Spleen (tissue), 11 donors: ENCODE results near the gene ITPKA. TPM values are rescaled to one million over a fixed set of nuclear protein-coding genes. Genes with fewer than 3 reads are reported as not detected.
A peak's percentile ranks its signal among the peaks of the same experiment; 100 is the strongest.

Experiments
- DNase-seq: peaks from one replicate; pipeline ENCODE4 v3.0.0-alpha.2; 2020
- H3K27ac ChIP-seq, 8 donors: fragments of 200-600 bp; sonication (generic) in 7 of 8; 1 replicate in 4 of 8; 2 replicates in 4 of 8; pipeline versions ENCODE4 v1.5.0 to v1.8.0; 2016 to 2021; ENCODE audit warnings: inconsistent platforms in 4 of 8, mild to moderate bottlenecking in 4 of 8, moderate library complexity in 1 of 8
- H3K27me3 ChIP-seq, 7 donors: fragments of 200-600 bp; sonication (generic) in 6 of 7; replicated peaks in 1 of 7; 1 replicate in 4 of 7; 2 replicates in 3 of 7; pipeline versions ENCODE4 v1.5.0 to v1.8.0; 2016 to 2021; ENCODE audit warnings: inconsistent platforms in 3 of 7, mild to moderate bottlenecking in 1 of 7
- H3K36me3 ChIP-seq, 6 donors: fragments of 200-600 bp; sonication (generic) in 5 of 6; 1 replicate in 4 of 6; 2 replicates in 2 of 6; pipeline versions ENCODE4 v1.5.0 to v1.8.0; 2016 to 2021; ENCODE audit warnings: inconsistent platforms in 2 of 6
- H3K4me1 ChIP-seq, 6 donors: fragments of 200-600 bp; sonication (generic) in 5 of 6; 1 replicate in 3 of 6; 2 replicates in 3 of 6; pipeline versions ENCODE4 v1.5.0 to v1.8.0; 2016 to 2021; ENCODE audit warnings: inconsistent platforms in 3 of 6
- H3K4me3 ChIP-seq, 8 donors: fragments of 200-600 bp; sonication (generic) in 7 of 8; 1 replicate in 4 of 8; 2 replicates in 4 of 8; pipeline versions ENCODE4 v1.5.0 to v1.8.0; 2016 to 2021; ENCODE audit warnings: inconsistent platforms in 4 of 8, mild to moderate bottlenecking in 4 of 8, moderate library complexity in 2 of 8
- H3K9me3 ChIP-seq, 8 donors: fragments of 200-600 bp; sonication (generic) in 7 of 8; 1 replicate in 4 of 8; 2 replicates in 4 of 8; pipeline versions ENCODE4 v1.5.0 to v1.8.0; 2016 to 2021; ENCODE audit warnings: inconsistent platforms in 4 of 8
- POLR2A ChIP-seq, 3 donors: fragments of 450-650 bp; IDR thresholded peaks; one replicate each; pipeline ENCODE4 v1.5.1; 2017; ENCODE audit warnings: antibody characterized with exemption in 3 of 3, mild to moderate bottlenecking in 1 of 3
- POLR2AphosphoS5 ChIP-seq, 3 donors: sonication (generic); formaldehyde crosslinking; IDR thresholded peaks; one replicate each; pipeline ENCODE4 v1.5.1; 2017; ENCODE audit warnings: antibody characterized with exemption in 3 of 3
- WGBS, 5 donors: extraction: QIAGEN DNeasy Blood & Tissue Kit in 3 of 5; methylation state at CpG; one replicate each; pipeline versions ENCODE4 v1.1.5 to v1.1.7; 2013 to 2018; 5-methylcytosine and 5-hydroxymethylcytosine counted together
- intact Hi-C: fragments of 100-400 bp; cut with DNase I; formaldehyde crosslinking; loops from one replicate; pipeline ENCODE4 v1.15.0; 2023; ENCODE audit warnings: low total_unique reads
- polyA plus RNA-seq, 3 donors: library from polyadenylated mRNA; stranded (reverse); fragments of 200-250 nt; gene quantifications; one replicate each; pipeline ENCODE4 v1.2.1, GENCODE V29; 2013
- total RNA-seq, 7 donors: library from RNA; depleted of rRNA in 3 of 7; stranded (reverse); fragments of >200 nt in 3 of 7; fragmentation: NEBNext Ultra II Directional in 4 of 7; extraction: Animal tissue kit (Norgen Biotek cat#: 25700) in 4 of 7; gene quantifications; one replicate each; pipeline versions ENCODE4 v1.1.0 to v1.2.1, GENCODE V29; 2016 to 2021
- TF ChIP-seq, protein P1 (sequence below), 11 experiments: fragments of 200-600 bp in 7 of 11; fragments of 450-650 bp in 4 of 11; sonication (generic) in 4 of 11; IDR thresholded peaks in 8 of 11; conservative IDR thresholded peaks in 3 of 11; 1 replicate in 7 of 11; 2 replicates in 4 of 11; pipeline versions ENCODE4 v1.4.0 to v1.8.0; 2016 to 2021; ENCODE audit warnings: antibody characterized with exemption in 11 of 11, inconsistent platforms in 4 of 11, mild to moderate bottlenecking in 1 of 11
- donor health status: healthy with polysubstance abuse.
- donor health status: DM: no; HTN: no; CAD: no; lungs with moderate emphysema.
- donor health status: DM: no; HTN: no; CAD: no.
- donor health status: Bipolar disorder and iron deficiency.
- donor health status: healthy.
- donor health status: DM: no; HTN: no; CAD: no.
- donor health status: DM: yes; HTN: yes; CAD: no.

The ITPKA gene
- total and polyA plus RNA-seq, 10 donors, result 0.09 to 0.51 (median 0.19) TPM; not detected in 4

- Histone ChIP-seq H3K9me3 (no peaks in the 10 kb centered on the region), H3K27me3 (no peaks in the 10 kb centered on the region), H3K4me3 (no peak overlapping the region), H3K36me3 (peaks cover 2 to 82% (median 60%) of the 10 kb centered on the region in 6 donors), H3K27ac (no peak overlapping the region), H3K4me1 (peaks cover 0 to 15% (median 10%) of the 10 kb centered on the region in 6 donors)
- intact Hi-C loops, result no loop called here
- 93 to 97% (median 94%) methylated on average over 12 of the region's 12 CpGs for WGBS, 5 donors
- TF ChIP-seq, protein P1, sequence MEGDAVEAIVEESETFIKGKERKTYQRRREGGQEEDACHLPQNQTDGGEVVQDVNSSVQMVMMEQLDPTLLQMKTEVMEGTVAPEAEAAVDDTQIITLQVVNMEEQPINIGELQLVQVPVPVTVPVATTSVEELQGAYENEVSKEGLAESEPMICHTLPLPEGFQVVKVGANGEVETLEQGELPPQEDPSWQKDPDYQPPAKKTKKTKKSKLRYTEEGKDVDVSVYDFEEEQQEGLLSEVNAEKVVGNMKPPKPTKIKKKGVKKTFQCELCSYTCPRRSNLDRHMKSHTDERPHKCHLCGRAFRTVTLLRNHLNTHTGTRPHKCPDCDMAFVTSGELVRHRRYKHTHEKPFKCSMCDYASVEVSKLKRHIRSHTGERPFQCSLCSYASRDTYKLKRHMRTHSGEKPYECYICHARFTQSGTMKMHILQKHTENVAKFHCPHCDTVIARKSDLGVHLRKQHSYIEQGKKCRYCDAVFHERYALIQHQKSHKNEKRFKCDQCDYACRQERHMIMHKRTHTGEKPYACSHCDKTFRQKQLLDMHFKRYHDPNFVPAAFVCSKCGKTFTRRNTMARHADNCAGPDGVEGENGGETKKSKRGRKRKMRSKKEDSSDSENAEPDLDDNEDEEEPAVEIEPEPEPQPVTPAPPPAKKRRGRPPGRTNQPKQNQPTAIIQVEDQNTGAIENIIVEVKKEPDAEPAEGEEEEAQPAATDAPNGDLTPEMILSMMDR (IDR thresholded peaks at IDR 0.05 in 8 of 11, conservative IDR thresholded peaks at IDR 0.05 in 3 of 11), result no peak
- TF ChIP-seq POLR2AphosphoS5 (IDR thresholded peaks at IDR 0.05) (no peak), POLR2A (IDR thresholded peaks at IDR 0.05) (no peak)
- DNase-seq, result no peak
These were observed 13.1 kb upstream of the ITPKA start for GRCh38 chr15:41480396-41481140.

GRCh38 chr15:41482110-41482877 is 11.4 kb upstream of the ITPKA start:
- WGBS, 5 donors, result 93 to 98% (median 95%) methylated on average over 9 of the region's 9 CpGs
- no peaks in the 10 kb centered on the region for H3K27me3 ChIP-seq
- no peak overlapping the region for H3K4me3 ChIP-seq
- H3K36me3 ChIP-seq, result peaks cover 0 to 65% (median 43%) of the 10 kb centered on the region in 6 donors
- DNase-seq, result no peak
- H3K9me3 ChIP-seq, result no peaks in the 10 kb centered on the region
- peaks cover 0 to 15% (median 12%) of the 10 kb centered on the region in 6 donors for H3K4me1 ChIP-seq
- peak overlapping the region in 1 of 8 donors; percentile 0 for H3K27ac ChIP-seq
- intact Hi-C loops, result no loop called here
- TF ChIP-seq POLR2AphosphoS5 (IDR thresholded peaks at IDR 0.05), result no peak
- TF ChIP-seq, protein P1 (IDR thresholded peaks at IDR 0.05 in 8 of 11, conservative IDR thresholded peaks at IDR 0.05 in 3 of 11), result no peak
- no peak for TF ChIP-seq POLR2A (IDR thresholded peaks at IDR 0.05)

DNA sequence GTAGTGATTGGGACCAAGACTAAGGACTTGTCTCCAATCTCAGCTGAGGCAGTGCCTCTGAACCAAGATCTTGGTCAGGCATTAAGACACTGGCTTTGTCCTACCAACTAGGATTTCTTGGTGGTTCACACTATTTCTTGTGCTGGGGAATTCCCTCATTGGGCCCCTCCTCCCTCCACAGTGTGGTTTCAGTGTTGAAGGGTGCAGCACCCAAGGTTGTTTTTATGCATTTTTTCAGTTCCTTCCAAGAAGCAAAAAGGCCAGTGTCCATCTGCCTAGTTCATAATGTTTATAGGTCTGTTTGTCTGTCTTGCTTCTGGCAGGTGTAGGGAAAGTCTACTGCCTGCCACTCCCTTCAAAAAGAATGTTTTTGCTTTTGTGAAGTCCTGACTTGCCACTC is 10.6 kb upstream of the ITPKA start:
- Histone ChIP-seq H3K4me3 (no peak overlapping the region), H3K4me1 (peaks cover 0 to 15% (median 13%) of the 10 kb centered on the region in 6 donors), H3K27me3 (no peaks in the 10 kb centered on the region), H3K9me3 (no peaks in the 10 kb centered on the region), H3K27ac (peak overlapping the region in 4 of 8 donors; percentile 0 to 58 (median 32)), H3K36me3 (peaks cover 0 to 57% (median 35%) of the 10 kb centered on the region in 6 donors)
- DNase-seq, result no peak
- TF ChIP-seq POLR2AphosphoS5 (IDR thresholded peaks at IDR 0.05) (no peak), POLR2A (IDR thresholded peaks at IDR 0.05) (no peak)
- TF ChIP-seq, protein P1 (IDR thresholded peaks at IDR 0.05 in 8 of 11, conservative IDR thresholded peaks at IDR 0.05 in 3 of 11), result no peak
- intact Hi-C loops, result no loop called here

- DNase-seq, result no peak
- H3K27me3 ChIP-seq, result no peaks in the 10 kb centered on the region
- peaks cover 0 to 15% (median 13%) of the 10 kb centered on the region in 6 donors for H3K4me1 ChIP-seq
- TF ChIP-seq POLR2AphosphoS5 (IDR thresholded peaks at IDR 0.05), result no peak
- no peak for TF ChIP-seq POLR2A (IDR thresholded peaks at IDR 0.05)
- TF ChIP-seq, protein P1 (IDR thresholded peaks at IDR 0.05 in 8 of 11, conservative IDR thresholded peaks at IDR 0.05 in 3 of 11), result no peak
- intact Hi-C loops, result no loop called here
- peaks cover 0 to 53% (median 33%) of the 10 kb centered on the region in 6 donors for H3K36me3 ChIP-seq
- H3K9me3 ChIP-seq, result no peaks in the 10 kb centered on the region
- no peak overlapping the region for H3K4me3 ChIP-seq
- WGBS, 5 donors, result 68 to 88% (median 74%) methylated on average over 2 of the region's 2 CpGs
- peak overlapping the region in 4 of 8 donors; percentile 0 to 58 (median 32) for H3K27ac ChIP-seq
These were observed 10.2 kb upstream of the ITPKA start for GRCh38 chr15:41483519-41483918.
